Activated gamma-delta T cell treated with anti-CD3 and anti-CD28 coated beads, Interleukin-2, amount 50 U/mL, for 16 hours (primary cell): ENCODE data around the gene JAM2.
"Not testable (repeated sequence)": the region's sequence is repeated elsewhere in the genome, so short reads cannot be mapped to it uniquely, and the experiment has no call there.

Experiments used
- DNase-seq: peaks from one replicate; pipeline ENCODE4 v3.0.0-alpha.2; 2020; ENCODE audit warnings: low read depth

The JAM2 gene

DNA sequence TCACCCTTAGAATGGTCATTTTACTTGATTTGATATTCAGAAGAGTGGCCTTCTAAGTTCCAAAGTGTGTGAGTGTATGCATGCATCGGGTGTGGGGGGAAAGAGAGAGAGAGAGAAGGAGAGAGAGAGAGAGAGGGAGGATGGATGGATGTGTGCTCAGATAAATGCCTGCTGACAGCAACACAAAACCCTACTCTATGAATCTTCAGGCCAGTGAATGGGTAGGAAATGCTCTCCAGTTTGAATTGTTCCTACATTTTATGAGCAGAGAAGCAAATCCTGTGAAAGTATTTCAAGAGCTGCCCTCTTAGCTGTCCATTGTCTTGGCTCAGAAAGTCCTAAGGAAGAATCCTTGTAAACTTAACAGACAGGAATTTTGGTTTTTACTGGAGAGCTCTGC is 7.4 kb downstream of the JAM2 start:
- no peak for DNase-seq

DNA sequence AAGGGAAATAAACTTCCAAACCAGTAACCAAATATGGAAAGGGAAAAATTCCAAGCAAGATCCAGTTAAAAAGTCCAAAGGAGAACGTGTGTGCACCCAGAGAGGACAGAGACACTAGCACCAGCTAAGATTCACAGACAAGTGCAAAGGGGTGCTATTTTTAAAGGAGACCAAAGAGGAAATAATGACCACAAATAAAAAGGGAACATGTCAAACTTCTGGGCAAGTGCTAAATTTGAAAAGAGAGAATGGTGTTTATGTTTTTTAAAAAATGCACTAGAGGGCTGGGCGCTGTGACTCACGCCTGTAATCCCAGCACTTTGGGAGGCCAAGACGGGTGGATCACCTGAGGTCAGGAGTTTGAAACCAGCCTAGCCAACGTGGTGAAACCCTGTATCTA is 8.6 kb downstream of the JAM2 start:
- DNase-seq, result no peak

DNA sequence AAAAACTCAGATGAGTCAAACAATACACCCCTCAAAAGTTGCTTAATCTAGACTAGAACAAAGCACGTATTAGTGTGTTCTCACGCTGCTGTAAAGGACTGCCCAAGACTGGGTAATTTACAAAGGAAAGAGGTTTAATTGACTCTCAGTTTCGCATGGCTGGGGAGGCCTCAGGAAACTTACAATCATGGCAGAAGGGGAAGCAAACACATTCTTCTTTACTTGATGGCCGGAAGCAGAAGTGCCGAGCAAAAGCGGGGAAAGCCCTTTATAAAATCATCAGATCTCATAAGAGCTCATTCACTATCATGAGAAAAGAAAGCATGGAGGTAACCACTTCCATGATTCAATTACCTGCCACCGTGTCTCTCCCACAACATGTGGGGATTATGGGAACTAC is 10.1 kb downstream of the JAM2 start:
- DNase-seq, result no peak

DNA sequence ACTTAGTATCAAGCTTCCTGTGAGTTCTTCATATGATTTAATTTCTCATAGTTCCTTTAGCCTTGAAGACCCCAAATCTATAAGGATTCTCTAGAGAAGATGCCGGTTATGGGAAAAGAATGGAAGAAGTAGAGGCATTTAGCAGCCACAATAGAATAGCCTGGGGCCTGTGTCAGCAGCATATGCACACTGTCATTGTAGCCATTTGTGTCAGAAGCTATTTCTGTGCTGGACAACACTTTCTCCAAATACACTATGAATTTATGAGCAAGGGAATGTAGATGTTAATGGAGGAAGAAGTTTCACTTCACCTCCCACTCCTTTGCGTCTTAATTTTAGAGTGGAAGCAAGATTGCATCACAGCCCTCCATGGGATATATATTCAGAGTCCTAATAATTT is 17.4 kb downstream of the JAM2 start:
- DNase-seq, result no peak

DNA sequence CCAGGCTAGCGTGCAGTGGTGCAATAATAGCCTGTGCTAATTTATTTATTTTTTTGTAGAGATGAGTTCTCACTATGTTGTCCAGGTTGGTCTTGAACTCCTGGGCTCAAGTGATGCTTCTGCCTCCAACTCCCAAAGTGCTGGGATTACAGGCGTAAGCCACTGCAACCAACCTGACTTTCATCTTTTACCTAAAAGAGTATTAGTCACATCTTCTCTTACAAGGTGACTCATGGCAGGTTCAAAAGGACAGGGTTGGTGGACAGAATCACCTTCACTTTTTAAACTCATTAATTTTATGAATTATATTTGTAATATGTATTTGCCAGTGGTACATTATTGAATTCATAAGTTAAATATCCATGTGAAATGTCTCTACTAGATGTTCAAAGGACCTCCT is 18.1 kb downstream of the JAM2 start:
- DNase-seq, result no peak

DNA sequence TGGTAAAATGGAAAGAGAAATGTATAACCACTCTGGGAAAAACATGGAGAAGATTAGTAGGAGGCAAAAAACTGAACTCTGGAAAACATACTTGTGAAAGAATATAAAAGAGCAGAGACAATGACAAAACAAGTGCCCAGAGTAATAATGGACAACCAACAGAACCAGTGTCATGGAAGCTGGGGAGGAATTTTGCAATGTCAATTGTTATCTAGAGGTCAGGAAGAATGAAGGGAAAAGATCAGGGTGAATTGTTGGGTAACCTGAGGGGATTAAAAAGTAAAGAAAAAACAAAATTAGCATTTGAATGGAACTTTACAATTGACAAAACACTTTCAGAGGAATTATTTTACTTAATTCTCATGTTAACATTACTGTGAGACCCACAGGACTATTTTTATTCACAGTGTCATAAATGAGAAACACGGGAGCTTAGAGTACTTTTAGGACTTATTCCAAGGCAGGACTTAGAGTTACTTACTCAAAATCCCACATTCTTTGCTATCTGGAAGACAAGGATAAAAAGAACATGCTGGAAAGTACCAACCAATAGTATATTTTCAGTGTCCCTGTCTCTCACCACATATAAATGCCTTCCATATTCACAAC is 19.5 kb downstream of the JAM2 start:
- no peak for DNase-seq

DNA sequence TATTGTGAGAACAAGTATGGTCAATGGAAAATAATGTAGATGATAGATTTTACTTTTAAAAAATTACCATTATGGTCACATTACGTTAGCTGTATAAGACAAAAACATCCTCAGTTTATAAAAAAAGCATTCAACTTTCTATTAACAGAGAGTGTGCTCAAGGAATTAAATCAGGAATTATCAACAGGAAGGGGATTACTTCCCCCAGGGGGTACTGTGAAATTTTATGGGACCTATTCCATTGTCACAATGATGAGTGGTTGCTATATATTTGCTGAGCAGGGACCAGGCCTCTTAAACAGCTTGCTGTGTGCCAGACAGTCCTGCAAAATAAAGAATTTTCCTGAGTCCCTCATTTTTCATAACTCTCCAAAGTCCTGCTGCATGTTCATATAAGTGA is 21.2 kb downstream of the JAM2 start:
- no peak for DNase-seq

DNA sequence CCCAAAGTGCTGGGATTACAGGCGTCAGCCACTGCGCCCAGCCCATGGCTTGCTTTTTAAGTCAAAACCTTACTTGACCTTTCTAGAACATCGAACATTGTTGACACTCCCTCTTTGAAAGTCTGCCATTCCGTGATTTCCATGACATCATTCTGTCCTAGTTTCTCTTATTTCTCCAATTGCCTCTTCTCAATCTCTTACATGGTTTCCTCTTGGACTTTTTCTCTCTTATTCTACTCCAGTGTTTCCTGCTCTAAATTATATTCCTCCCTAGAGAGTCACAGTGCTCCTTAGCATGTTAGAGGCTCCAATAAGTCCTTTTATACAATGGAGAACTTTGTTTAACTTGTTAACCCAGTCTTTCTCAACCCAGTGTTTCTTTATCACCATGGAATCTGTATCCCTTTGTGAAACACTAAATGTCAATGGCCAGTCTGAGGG is 25.5 kb downstream of the JAM2 start:
- DNase-seq, result no peak

DNA sequence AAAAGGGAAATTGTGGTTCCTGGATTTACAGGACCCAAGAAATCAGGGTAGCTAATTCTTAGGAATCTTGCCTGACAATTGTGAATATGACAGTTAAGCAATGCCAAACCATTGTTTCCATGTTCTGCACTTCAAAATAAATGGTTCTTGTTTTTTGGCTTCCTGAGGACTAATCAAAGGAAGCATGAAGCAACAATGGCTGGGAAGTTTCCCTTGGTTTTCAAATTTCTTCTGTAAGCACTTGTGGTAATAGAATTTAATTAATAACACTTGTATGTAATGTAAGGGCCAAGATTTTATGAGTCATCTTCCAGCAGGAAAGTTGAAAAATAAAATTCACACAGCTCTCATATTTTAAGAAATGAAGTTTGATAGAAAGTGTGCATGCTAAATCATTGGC is 31.7 kb downstream of the JAM2 start:
- no peak for DNase-seq

DNA sequence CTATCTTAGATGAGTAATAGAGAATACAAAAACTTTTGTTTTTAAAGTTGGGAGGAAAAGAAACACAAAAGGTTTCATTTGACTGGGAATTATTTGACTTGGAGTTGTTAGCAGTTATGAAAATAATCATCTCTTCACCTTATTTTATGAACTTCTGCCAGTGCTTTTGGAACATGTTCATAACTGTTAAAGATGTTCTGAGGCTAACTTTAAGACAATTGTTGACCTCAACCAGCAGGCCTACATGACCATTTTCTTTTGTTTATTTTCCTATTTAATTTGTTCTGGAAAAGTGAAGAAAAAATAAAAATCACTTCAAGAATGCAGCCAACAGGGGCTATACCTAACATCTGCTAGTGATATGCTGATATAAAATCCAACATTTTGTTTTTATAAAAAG is 37.4 kb downstream of the JAM2 start:
- no peak for DNase-seq

DNA sequence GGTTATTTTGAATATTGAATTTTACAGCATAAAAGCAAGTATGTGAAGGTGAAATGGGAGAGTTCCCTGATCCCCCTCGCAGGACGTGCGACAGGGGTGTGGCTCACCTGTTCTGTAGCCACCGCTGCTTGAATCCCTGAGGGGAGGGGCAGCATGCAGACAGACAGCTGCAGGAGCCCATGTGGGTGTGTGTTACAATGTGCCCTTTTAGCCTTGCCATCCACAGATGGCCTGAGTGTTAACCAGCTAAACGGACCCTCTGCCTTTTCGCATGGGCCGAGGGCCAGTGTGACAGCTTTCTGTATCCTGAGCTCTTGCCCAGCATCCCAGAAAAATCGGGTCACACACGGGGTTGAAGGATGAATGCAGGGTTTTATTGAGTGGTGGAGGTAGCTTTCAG is 43.3 kb downstream of the JAM2 start:
- DNase-seq, result no peak

DNA sequence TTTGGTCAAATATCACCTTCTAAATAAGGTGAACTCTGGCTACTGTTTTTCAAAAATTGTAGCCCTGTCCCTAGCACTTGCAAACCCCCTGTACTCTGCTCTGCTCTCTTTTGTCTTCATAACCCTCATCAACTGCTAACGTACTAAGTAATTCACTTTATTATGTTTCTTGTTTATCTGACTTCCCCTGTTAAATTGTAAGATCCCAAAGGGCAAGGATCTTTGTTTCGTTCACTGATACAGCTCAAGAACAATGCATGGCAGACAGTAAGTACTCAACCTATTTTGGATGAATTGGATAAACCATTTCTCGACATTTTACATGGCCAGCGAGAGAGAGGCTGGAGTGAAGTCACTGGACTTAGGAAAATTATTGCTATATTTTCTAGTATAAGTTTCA is 48.7 kb downstream of the JAM2 start:
- no peak for DNase-seq

DNA sequence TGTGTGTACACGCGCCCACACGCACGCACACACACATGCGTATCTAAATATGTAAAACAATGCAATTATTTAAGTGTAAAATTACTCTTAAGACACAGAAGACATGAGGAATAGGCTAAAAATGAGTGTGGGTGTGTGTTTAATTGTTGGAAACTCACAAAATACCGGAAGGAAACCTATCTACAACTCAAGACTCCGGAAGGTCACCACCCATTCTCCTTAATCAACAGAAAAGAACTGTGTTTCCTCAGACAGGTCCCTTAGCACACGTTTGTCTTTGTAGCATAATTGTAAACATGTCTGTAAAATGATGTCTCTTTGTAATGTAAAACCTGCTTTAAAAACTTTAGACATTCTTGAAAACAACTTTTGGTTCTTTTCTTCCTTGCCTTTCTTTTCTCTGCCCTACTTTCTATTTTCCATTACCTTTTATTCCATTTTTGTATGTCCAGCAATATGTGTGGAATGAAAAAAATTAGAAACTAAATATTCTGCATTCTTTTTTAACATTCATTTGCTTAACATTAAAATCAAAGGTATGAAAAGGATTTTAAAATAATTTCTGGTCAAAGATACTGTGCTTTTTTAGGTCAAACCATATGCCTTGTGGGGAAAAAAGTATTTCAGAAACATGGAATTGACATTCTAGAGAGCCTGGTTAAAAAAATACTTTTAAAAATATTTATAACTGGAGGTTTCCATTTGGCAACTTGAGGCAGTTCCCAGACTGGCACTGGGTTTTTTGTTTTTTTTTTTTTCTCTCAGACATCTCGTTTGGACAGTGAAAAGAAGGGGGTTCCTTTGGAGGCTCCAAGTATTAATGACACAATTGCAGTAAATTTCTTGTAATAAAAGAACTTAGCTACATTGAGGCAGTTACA is 49.5 kb downstream of the JAM2 start:
- DNase-seq, result no peak

DNA sequence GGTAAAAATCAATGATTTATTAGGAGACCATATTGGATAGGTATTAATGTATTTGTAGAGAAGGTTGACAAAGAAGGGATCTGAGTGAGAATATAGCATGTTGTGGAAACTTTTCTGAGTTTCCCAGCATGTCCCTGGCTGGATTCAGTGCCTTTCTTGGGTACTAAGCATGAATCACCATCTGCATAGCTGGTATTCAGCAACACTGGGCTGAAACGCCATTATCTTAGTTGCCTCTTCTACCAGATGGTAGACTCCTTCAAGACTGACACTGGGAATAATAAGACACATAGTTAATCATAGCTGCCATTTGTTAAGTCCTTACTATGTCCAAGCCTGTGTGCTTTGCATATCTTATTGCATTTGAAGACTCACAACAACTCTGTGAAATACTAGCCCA is 50.2 kb downstream of the JAM2 start:
- no peak for DNase-seq

DNA sequence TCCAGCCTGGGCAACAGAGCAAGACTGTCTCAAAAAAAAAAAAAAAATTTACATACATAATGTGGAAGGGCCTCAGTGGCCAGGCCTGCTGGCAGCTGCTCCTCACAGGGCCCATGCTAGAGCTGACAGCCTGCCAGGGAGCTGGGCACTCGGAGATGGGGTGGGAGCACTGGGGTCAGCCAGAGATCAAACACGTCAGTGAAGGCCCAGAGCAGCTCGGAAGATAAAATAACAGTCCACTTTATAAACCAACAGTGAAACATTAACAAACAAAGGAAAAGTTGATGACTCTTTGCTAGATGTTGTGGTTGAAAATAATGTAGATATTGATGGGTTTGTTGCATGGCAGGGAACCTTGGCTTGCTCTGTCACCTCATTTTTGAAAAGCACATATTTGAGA is 52.9 kb downstream of the JAM2 start:
- DNase-seq, result no peak

DNA sequence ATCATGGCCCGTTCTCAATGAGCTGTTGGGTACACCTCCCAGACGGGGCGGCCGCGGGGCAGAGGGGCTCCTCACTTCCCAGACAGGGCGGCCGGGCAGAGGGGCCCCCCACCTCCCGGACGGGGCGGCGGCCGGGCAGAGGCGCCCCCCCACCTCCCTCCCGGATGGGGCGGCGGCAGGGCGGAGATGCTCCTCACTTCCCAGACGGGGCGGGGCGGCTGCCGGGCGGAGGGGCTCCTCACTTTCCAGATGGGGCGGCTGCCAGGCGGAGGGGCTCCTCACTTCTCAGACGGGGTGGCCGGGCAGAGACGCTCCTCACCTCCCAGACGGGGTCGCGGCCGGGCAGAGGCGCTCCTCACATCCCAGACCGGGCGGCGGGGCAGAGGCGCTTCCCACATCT is 56.4 kb downstream of the JAM2 start:
- not testable (repeated sequence) for DNase-seq

DNA sequence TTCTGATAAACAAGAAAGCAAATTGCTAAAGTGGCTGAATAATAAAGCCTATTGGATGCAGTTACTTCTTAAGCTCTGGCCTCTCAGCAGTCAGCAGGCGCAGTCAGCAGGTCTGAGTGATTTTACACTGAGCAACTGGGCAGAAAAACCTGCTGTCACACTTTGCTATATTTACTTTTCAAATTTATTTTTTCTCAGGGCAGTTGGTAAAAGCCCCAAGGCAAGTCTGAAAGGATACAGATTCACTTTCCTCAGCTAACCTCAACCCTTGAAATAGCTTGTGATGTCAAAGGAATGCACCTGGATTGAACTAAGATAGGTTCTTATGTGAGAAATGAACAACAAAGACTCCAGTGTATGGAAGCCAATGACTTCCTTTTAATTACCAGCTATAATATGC is 61.7 kb downstream of the JAM2 start:
- no peak for DNase-seq

DNA sequence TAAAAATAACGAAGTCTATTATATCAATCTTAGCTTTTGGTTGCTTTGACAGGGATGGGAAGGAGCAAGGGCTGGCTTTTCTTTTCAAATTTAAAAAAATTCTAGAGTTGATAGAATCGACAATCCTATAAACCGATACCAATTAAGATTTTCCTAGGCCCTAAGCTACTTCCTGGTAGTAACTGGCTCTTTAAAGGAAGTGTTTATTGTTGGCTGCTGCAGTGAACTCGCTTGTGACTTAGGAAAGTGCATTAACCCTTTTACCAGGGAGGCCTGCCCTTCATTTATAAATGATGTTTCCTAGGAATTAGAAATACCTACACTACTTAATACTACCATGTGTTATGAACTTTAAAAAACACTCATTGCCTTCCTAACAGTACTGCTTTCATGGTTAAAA is 62.5 kb downstream of the JAM2 start:
- no peak for DNase-seq

DNA sequence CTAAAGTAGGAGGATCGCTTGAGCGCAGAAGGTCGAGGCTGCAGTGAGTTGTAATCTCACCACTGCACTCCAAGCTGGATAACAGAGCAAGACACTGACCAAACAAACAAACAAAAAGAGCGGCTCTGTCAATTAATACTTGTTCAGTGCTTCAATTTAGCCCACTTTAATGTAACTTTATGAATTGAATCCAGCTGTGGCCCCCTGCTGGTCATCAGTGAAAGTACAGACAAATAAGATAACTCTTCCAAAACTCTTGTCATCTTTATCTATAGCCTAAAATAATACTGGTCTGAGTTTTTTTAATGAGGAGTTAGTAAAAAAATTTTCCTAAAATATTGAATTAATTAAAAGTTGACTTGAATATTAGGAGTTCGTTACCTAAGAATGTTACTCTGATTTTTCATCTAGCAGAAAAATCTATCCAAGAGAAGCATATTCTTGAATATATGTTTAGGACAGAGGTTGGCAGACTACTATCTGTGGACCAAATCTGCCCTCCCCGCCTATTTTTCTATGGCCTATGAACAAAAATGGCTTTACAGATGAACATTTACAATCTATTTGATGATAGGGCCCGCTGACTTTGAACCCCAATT is 69.5 kb downstream of the JAM2 start:
- peak; percentile 31 for DNase-seq

DNA sequence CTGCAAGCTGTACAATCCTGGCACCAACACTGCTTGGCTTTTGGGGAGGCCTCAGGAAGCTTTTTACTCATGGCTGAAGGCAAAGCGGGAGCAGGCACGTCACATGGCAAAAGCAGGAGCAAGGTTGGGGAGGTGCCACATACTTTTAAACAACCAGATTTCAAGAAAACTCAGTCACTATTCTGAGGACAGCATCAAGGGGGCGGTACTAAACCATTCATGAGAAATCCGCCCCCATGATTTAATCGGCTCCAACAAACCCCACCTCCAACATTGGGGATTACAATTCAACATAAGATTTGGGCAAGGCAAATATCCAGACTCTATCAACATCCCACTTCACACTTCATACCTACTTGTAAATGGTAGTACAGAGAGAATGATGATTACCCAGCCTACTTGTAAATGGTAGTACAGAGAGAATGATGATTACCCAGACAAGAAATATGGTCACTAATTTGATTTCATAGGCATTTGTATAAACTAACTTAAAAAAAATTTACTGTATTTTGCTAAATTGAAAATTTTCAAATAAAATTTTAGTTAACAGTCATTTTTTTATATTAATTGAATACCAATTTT is 70.7 kb downstream of the JAM2 start:
- DNase-seq, result no peak

DNA sequence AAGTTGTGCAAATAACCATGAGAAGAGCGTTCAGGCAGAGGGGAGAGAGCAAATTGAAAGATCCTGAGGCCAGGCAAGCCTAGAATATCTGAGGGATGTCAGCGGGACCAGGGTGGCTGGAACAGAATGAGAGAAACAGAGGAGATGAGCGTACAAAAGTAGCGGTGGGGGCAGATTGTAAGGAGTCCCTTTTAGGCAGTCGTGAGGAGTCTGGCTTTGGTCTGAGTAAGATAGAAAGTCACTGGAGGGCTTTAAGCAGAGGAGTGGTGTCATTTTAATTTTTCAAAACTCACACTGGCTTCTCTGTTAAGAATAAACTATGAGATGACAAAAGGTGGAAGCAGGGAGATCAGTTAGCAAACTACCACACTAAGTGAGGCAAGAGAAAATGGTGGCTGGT is 71.5 kb downstream of the JAM2 start:
- no peak for DNase-seq

DNA sequence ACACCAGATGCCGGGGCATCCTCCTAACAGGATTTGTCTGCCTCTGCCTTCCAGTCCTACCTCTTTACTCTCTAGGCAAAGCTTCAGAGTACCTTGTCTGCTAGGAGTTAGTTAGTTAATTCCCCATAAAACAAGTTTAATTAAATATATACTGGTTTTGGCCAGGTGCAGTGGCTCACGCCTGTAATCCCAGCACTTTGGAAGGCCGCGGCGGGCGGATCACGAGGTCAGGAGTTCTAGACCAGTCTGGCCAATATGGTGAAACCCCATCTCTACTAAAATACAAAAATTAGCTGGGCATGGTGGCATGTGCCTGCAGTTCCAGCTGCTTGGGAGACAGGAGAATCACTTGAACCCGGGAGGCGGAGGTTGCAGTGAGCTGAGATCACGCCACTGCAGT is 75.0 kb downstream of the JAM2 start:
- DNase-seq, result not testable (repeated sequence)

DNA sequence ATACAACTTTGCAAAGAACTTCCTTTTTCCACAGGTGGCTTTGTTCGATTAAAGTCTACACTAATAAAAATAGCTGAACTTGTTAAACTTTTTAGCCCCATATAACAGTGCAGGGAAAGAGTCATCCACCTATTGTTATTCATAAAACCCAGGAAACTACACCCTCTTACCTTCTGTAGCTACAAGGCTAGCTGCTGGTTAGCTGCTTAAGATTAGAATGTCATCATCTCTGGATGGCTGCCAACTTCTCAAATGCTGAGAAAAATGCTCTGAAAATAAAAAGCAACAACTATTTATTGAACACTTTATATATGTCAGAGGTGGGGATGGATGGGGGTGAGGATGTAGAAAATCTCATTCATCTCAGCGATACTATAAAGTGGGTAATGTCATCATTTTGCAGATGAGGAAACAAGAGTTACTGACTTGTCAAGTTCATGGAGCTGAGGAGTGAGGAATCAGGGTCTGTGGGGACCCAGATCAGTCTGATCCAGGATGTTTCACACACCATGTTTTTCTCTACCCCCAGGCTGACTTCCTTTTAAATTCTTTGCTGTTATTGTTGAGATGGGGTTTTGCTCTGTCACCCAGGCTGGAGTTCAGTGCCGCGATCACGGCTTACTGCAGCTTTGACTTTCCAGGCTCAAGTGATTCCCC is 78.6 kb downstream of the JAM2 start:
- no peak for DNase-seq
